ENCODE results near the gene KAT6B.

KAT6B gene

GRCh38 chr10:75021379-75022249, 195.2 kb downstream of the KAT6B start:
- no peak for FAIRE-seq

- no peak for FAIRE-seq
Measured at GRCh38 chr10:75023074-75023473, 196.7 kb downstream of the KAT6B start.

GRCh38 chr10:75024971-75025523, 198.6 kb downstream of the KAT6B start:
- FAIRE-seq, result no peak

GRCh38 chr10:75028049-75028448, 201.6 kb downstream of the KAT6B start:
- no peak for FAIRE-seq

- FAIRE-seq, result no peak
Measured at GRCh38 chr10:75028748-75029147, 202.3 kb downstream of the KAT6B start.

GRCh38 chr10:75029420-75029819, 203.0 kb downstream of the KAT6B start:
- FAIRE-seq, result no peak

- no peak for FAIRE-seq
Measured at GRCh38 chr10:75029857-75030256, 203.5 kb downstream of the KAT6B start.

- FAIRE-seq, result no peak
Measured at GRCh38 chr10:75030371-75030770, 204.0 kb downstream of the KAT6B start.

- FAIRE-seq, result no peak
Measured at GRCh38 chr10:75032119-75032518, 205.7 kb downstream of the KAT6B start.

GRCh38 chr10:75032813-75033212, 206.4 kb downstream of the KAT6B start:
- FAIRE-seq, result no peak

GRCh38 chr10:75033399-75034130, 207.2 kb downstream of the KAT6B start:
- FAIRE-seq, result no peak

GRCh38 chr10:75034131-75034512, 207.7 kb downstream of the KAT6B start:
- no peak for FAIRE-seq

GRCh38 chr10:75034714-75035258, 208.4 kb downstream of the KAT6B start:
- no peak for FAIRE-seq

- FAIRE-seq, result no peak
Measured at GRCh38 chr10:75035975-75036708, 209.7 kb downstream of the KAT6B start.

GRCh38 chr10:75037171-75038153, 211.1 kb downstream of the KAT6B start:
- FAIRE-seq, result no peak

- FAIRE-seq, result no peak
Measured at GRCh38 chr10:75038335-75038734, 211.9 kb downstream of the KAT6B start.

- FAIRE-seq, result no peak
Measured at GRCh38 chr10:75040576-75040975, 214.2 kb downstream of the KAT6B start.

- FAIRE-seq, result no peak
Measured at GRCh38 chr10:75042292-75042974, 216.0 kb downstream of the KAT6B start.

- FAIRE-seq, result no peak
Measured at GRCh38 chr10:75043256-75044131, 217.1 kb downstream of the KAT6B start.

- no peak for FAIRE-seq
Measured at GRCh38 chr10:75048669-75049098, 222.3 kb downstream of the KAT6B start.
